ENCODE results near the gene EYA2.

DNA sequence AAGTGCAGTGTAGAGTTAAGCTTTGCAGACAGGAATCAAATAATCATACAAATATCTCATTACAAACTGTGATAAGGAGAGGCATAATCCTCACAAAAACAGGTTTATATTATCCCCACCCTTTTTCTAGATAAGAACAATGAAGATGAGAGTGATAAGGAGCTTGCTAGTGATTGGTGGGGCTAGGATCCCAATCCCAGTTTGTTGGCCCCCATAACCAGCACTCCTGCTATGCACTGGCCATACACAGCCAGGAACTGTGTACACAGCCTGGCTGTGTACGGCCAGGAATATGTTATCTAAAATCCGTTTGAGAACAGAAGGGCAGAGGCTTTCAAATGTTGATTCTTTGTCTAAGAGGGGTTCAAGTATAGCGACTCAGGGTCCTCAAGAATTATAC is 180.6 kb downstream of the EYA2 start:
- TF ChIP-seq, protein P1, sequence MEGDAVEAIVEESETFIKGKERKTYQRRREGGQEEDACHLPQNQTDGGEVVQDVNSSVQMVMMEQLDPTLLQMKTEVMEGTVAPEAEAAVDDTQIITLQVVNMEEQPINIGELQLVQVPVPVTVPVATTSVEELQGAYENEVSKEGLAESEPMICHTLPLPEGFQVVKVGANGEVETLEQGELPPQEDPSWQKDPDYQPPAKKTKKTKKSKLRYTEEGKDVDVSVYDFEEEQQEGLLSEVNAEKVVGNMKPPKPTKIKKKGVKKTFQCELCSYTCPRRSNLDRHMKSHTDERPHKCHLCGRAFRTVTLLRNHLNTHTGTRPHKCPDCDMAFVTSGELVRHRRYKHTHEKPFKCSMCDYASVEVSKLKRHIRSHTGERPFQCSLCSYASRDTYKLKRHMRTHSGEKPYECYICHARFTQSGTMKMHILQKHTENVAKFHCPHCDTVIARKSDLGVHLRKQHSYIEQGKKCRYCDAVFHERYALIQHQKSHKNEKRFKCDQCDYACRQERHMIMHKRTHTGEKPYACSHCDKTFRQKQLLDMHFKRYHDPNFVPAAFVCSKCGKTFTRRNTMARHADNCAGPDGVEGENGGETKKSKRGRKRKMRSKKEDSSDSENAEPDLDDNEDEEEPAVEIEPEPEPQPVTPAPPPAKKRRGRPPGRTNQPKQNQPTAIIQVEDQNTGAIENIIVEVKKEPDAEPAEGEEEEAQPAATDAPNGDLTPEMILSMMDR (IDR thresholded peaks at IDR 0.05), result no peak
- TF ChIP-seq POLR2A (IDR thresholded peaks at IDR 0.05), result no peak

Data from heart left ventricle (tissue), 13 donors.